DOHH2 (cell line): ENCODE measurements around the gene CHN2.

ENCODE experiments used
- EZH2phosphoT487 ChIP-seq: fragments of 200-600 bp; sonication (generic); IDR thresholded peaks from 2 replicates; pipeline ENCODE4 v1.6.1; 2017; ENCODE audit warnings: borderline replicate concordance, mild to moderate bottlenecking, antibody characterized with exemption, low read length, moderate library complexity, mixed read lengths
- TF ChIP-seq, protein P1 (sequence below): fragments of 200-600 bp; sonication (generic); IDR thresholded peaks from one replicate; pipeline ENCODE4 v1.5.1; 2014; ENCODE audit warnings: antibody characterized with exemption, mild to moderate bottlenecking, low read depth, low read length; ENCODE audit not compliant: poor library complexity, severe bottlenecking

DNA sequence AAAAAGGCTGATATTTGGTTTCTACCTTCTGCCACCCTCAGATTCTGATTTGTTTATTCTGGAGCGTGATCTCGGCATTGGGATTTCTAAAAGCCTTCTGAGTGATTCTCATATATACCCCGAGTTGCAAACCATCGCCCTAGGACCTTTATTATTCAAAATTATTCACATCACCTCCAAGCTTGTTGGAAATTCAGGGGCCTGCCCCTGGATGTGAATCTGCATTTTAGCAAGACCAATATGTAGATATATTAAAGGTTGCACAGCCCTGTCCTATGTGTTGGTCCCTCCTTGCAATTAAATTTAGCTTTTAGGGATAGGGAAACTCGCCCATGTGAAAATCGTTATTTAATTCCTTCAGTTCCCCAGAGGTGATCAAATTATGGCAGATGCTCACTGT, 9.0 kb upstream of the CHN2 start:
- TF ChIP-seq, protein P1, sequence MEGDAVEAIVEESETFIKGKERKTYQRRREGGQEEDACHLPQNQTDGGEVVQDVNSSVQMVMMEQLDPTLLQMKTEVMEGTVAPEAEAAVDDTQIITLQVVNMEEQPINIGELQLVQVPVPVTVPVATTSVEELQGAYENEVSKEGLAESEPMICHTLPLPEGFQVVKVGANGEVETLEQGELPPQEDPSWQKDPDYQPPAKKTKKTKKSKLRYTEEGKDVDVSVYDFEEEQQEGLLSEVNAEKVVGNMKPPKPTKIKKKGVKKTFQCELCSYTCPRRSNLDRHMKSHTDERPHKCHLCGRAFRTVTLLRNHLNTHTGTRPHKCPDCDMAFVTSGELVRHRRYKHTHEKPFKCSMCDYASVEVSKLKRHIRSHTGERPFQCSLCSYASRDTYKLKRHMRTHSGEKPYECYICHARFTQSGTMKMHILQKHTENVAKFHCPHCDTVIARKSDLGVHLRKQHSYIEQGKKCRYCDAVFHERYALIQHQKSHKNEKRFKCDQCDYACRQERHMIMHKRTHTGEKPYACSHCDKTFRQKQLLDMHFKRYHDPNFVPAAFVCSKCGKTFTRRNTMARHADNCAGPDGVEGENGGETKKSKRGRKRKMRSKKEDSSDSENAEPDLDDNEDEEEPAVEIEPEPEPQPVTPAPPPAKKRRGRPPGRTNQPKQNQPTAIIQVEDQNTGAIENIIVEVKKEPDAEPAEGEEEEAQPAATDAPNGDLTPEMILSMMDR: no peak
- no peak for TF ChIP-seq EZH2phosphoT487
